Ovary (tissue), 9 donors: ENCODE data around the gene OAS1. TPM values are rescaled to one million over a fixed set of nuclear protein-coding genes. Genes with fewer than 3 reads are reported as not detected.
A peak's percentile ranks its signal among the peaks of the same experiment; 100 is the strongest.

Experiments
- DNase-seq, 5 donors: peaks; one replicate each; pipeline ENCODE4 v3.0.0-alpha.2; 2019 to 2020
- H3K27ac ChIP-seq, 2 donors: fragments of 200-600 bp; one replicate each; pipeline versions ENCODE4 v1.5.1 to v1.8.0; 2019 to 2022
- H3K27me3 ChIP-seq: fragments of 200-600 bp; one replicate; pipeline ENCODE4 v1.8.0; 2022
- H3K36me3 ChIP-seq: fragments of 200-600 bp; sonication (generic); one replicate; pipeline ENCODE4 v1.5.1; 2019
- H3K4me1 ChIP-seq: one replicate; pipeline ENCODE4 v1.8.1; 2013; ENCODE audit warnings: mild to moderate bottlenecking, moderate library complexity; ENCODE audit not compliant: insufficient read depth
- H3K4me3 ChIP-seq: fragments of 200-600 bp; sonication (generic); one replicate; pipeline ENCODE4 v1.5.1; 2017
- H3K9me3 ChIP-seq, 2 donors: fragments of 200-600 bp in 1 of 2; sonication (generic) in 1 of 2; one replicate each; pipeline versions ENCODE4 v1.5.1 to v1.8.1; 2013 to 2019; ENCODE audit warnings: mild to moderate bottlenecking in 1 of 2, moderate library complexity in 1 of 2
- CTCF ChIP-seq, 3 donors: fragments of 450-650 bp in 2 of 3; fragments of 200-600 bp in 1 of 3; IDR thresholded peaks; one replicate each; pipeline versions ENCODE4 v1.5.1 to v1.8.0; 2016 to 2022; ENCODE audit warnings: antibody characterized with exemption in 3 of 3, mild to moderate bottlenecking in 1 of 3
- EP300 ChIP-seq: sonication (generic); formaldehyde crosslinking; IDR thresholded peaks from one replicate; pipeline ENCODE4 v1.6.1; 2017; ENCODE audit warnings: antibody characterized with exemption
- POLR2A ChIP-seq: fragments of 450-650 bp; IDR thresholded peaks from one replicate; pipeline ENCODE4 v1.6.1; 2017; ENCODE audit warnings: antibody characterized with exemption, mild to moderate bottlenecking, moderate library complexity
- WGBS, 3 donors: extraction: QIAGEN DNeasy Blood & Tissue Kit in 1 of 3; methylation state at CpG; one replicate each; pipeline versions ENCODE4 v1.1.5 to v1.1.7; 2013 to 2017; 5-methylcytosine and 5-hydroxymethylcytosine counted together
- intact Hi-C, 4 donors: fragments of 100-400 bp; cut with DNase I; formaldehyde crosslinking; loops; one replicate each; pipeline versions ENCODE4 v1.11.0 to v1.15.1; 2022 to 2023
- polyA plus RNA-seq, 2 donors: library from polyadenylated mRNA; stranded (reverse); fragments of 200-250 nt in 1 of 2; fragments of 350-450 nt in 1 of 2; fragmentation: Illumina TruSeq in 1 of 2; extraction: RNeasy Lipid Tissue Mini Kit (QIAGEN cat#74804) in 1 of 2; gene quantifications; one replicate each; pipeline ENCODE4 v1.2.3, GENCODE V29; 2013 to 2014
- total RNA-seq, 7 donors: library from RNA; depleted of rRNA in 2 of 7; stranded (reverse); fragments of >200 nt in 2 of 7; fragmentation: NEBNext Ultra II Directional in 3 of 7; extraction: Animal tissue kit (Norgen Biotek cat#: 25700) in 3 of 7; gene quantifications; one replicate each; pipeline versions ENCODE4 v1.1.0 to v1.2.4, GENCODE V29; 2016 to 2023
- donor health status: DM: no; HTN: no; CAD: no; lungs with moderate emphysema.
- donor health status: DM: no; HTN: no; CAD: no.
- donor health status: Bipolar disorder and iron deficiency.
- donor health status: DM: yes; HTN: yes; CAD: no.
- donor health status: DM: no; HTN: no; CAD: no.
- donor health status: DM: yes; HTN: yes; CAD: no.

The OAS1 gene
- total and polyA plus RNA-seq, 9 donors = 5.2 to 47.5 (median 8.8) TPM

GRCh38 chr12:112933129-112933505, 26.4 kb downstream of the OAS1 start:
- no peaks in the 10 kb centered on the region for H3K27me3 ChIP-seq
- WGBS, 3 donors = 65 to 80% (median 72%) methylated on average over 2 of the region's 2 CpGs
- no peaks in the 10 kb centered on the region for H3K4me1 ChIP-seq
- TF ChIP-seq CTCF (IDR thresholded peaks at IDR 0.05) (no peak), EP300 (no peak), POLR2A (no peak)
- no peaks in the 10 kb centered on the region for H3K36me3 ChIP-seq
- intact Hi-C loops = no loop called here
- DNase-seq = no peak
- no peak overlapping the region for H3K27ac ChIP-seq
- no peak overlapping the region for H3K4me3 ChIP-seq
- no peaks in the 10 kb centered on the region for H3K9me3 ChIP-seq

GRCh38 chr12:112936264-112936663, 29.5 kb downstream of the OAS1 start:
- no peak for DNase-seq
- Histone ChIP-seq H3K9me3 (no peaks in the 10 kb centered on the region), H3K4me1 (peaks cover 4% of the 10 kb centered on the region), H3K27me3 (no peaks in the 10 kb centered on the region), H3K36me3 (no peaks in the 10 kb centered on the region), H3K4me3 (no peak overlapping the region), H3K27ac (no peak overlapping the region)
- intact Hi-C loops = no loop called here
- TF ChIP-seq CTCF (IDR thresholded peaks at IDR 0.05) = no peak
- TF ChIP-seq EP300 = no peak
- no peak for TF ChIP-seq POLR2A
- WGBS, 3 donors = 71 to 83% (median 78%) methylated on average over 1 of the region's 1 CpG

GRCh38 chr12:112936927-112937326, 30.2 kb downstream of the OAS1 start:
- H3K9me3 ChIP-seq = no peaks in the 10 kb centered on the region
- intact Hi-C loops = no loop called here
- WGBS, 3 donors = 57 to 72% (median 63%) methylated on average over 2 of the region's 2 CpGs
- H3K36me3 ChIP-seq = no peaks in the 10 kb centered on the region
- no peaks in the 10 kb centered on the region for H3K27me3 ChIP-seq
- H3K4me3 ChIP-seq = no peak overlapping the region
- H3K4me1 ChIP-seq = peaks cover 4% of the 10 kb centered on the region
- no peak overlapping the region for H3K27ac ChIP-seq
- TF ChIP-seq EP300 (no peak), CTCF (IDR thresholded peaks at IDR 0.05) (no peak), POLR2A (no peak)
- DNase-seq = no peak

- Histone ChIP-seq H3K9me3 (no peaks in the 10 kb centered on the region), H3K36me3 (no peaks in the 10 kb centered on the region), H3K27ac (peak within 1 kb of the TSS in 1 of 2 donors; percentile 51), H3K27me3 (no peaks in the 10 kb centered on the region), H3K4me1 (peaks cover 4% of the 10 kb centered on the region), H3K4me3 (peak within 1 kb of the TSS; percentile 77)
- TF ChIP-seq POLR2A (no peak), CTCF (IDR thresholded peaks at IDR 0.05) (no peak), EP300 (no peak)
- DNase-seq = peak; percentile 88 to 93 (median 91)
- intact Hi-C loops = no loop called here
- 4 to 5% (median 4%) methylated on average over 48 to 50 of the region's 50 CpGs for WGBS, 3 donors
These were observed 31.3 kb downstream of the OAS1 start, which contains the start of gene OAS3 for GRCh38 chr12:112937741-112938719. Gene OAS3 (plus strand): TSS chr12:112938474. CDS start chr12:112938531, 57 bp downstream.
